Germinal center (tissue), 1 donor: ENCODE measurements around the gene CCK.

Source experiments
- DNase-seq: peaks from one replicate; pipeline ENCODE4 v3.0.0; 2012; ENCODE audit warnings: mixed read lengths, low spot score

Gene CCK

DNA sequence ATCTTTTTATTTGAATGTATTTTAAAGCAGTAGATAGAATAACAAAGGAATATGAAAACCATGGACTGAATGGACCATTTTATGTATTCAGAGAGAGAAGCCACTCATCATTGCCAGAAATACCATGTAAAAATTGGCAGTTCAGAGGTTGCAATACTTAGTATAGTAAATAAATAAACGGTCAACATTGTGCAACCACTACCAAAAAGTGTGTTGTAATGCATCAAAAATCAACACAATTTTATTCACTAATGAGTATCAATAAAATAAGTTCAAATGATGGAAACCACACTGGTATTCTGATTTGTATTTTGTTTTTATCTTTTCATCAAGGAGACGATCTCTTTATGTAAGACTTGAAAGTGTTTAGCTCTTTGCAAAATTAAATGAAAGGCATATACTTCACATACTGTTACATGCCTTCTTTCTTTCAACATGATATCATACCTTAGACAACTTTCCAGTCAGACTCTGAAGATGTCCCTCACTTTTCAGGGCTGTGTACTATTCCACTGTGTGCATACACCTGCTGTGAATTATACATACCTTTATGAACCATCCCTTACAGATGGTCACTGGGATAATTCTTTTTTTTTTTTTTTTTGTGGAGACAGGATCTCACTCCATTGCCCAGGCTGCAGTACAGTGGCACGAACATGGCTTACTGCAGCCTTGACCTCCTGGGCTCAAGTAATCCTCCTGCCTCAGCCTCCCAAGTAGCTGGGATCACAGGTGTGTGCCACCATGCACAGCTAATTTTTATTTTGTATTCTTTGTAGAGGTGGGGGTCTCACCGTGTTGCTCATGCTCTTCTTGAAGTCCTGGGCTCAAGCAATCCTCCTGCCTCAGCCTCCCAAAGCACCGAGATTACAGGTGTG lies 40.3 kb downstream of the CCK start:
- no peak for DNase-seq

DNA sequence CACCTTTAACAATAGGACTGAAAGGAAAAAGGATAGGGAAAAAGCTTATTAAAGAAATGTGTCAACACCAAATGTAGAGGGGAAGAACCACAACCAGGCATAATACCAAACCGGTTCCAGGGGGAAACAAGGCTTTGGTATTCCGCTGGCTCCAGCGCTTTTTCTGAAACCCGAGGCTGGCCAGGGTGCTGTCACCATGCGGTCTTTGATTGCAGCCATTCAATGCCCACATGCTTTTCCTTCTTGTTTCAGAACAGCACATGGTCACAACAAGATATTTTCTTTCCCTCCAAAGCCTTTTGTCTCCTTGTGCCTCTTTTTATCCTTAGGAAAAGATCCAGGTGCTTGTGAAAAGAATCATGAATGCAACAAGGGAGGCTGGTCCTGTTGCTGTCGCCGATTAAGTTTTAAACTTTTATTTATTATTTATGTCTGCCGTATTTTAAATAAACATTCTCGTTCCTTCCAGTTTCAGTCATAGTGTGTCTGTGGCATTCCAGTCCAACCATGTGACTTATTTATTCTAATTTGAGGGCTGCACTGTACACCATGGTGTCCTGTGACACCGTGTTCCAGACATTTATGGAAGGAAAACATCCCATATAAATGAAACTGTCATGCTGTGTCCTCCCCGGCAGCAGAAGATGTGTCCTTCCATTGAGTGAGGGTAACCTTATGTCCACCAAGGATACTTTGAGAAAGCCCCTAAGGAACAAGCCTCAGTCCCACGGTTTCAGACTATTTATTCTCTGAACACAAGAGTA lies 41.1 kb downstream of the CCK start:
- no peak for DNase-seq

GRCh38 chr3:42224178-42224577 lies 41.8 kb downstream of the CCK start:
- no peak for DNase-seq

GRCh38 chr3:42222942-42223693 lies 42.9 kb downstream of the CCK start:
- DNase-seq, result no peak

GRCh38 chr3:42220436-42221121 lies 45.4 kb downstream of the CCK start:
- no peak for DNase-seq

- DNase-seq, result no peak
These were observed 49.1 kb downstream of the CCK start for GRCh38 chr3:42216931-42217333.

DNA sequence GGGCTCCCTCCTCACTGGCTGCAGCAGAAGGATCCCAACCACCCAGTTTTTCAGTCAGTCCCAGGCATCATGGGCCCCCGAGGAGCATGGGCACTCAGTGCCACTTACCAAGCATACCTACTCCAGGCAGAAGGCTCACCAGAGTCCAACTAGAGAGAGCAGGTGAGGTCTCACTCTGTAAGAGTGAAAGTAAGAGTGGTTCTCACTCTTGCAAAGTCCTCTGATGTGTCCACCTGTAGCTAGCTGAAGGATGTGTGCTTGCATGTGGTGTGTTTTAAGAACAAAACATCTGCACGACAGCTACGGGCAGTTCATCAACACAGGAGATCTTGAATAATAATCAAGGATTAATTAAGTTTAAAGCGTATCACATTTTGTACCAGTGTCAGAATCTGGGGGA lies 49.7 kb downstream of the CCK start:
- DNase-seq, result no peak

DNA sequence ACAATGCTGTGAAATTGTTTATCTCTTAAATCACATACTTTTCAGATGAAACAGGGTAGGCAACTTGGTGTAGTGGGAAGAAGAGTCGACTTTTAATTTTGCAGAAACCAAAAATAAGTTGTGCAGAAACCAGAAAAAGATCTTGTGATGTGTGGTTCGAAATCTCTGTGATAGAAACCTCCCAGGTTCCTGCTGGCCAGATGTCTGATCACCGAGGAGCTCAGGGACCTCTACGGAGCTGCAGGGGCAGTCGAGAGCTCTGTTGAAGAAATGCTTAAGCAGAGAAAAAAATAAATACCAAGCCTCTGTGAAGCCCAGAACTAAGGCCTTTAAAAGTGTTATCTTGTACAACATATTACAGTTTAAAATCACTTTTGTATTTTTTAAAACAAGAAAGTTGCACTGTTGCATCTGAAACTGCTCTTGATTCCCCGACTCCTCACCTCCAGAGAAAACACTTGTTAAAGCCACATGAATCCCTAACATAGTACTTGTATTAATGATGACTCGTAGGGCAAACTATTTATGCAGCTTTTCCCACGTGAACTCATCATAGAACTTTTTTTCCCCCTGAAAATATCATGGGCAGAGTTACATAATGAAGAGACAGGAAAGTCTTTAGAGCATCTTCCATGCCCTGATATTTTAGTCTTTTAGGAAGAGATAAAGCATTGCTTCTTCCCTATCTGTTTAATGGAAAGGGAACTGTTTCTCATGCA lies 51.3 kb downstream of the CCK start:
- no peak for DNase-seq

DNA sequence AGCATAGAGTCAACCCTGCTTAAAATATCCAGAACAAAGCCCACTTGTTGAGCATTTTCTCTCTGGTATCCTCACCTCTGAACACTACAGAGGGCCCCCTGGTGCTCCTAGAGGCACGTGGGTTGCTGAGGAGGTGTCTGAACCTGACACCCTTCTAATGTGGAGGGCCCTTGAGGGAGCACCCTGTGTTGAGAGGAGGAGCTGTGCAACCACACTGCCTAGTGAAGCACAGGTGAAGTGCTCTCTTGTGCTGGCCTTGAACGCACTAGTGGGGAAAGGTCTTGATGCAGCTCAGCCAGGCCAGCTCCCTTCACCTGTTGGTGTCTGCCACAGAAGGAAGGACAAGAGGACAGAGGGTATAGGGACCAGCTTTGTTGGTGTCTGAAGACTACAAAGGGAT lies 51.9 kb downstream of the CCK start:
- no peak for DNase-seq

GRCh38 chr3:42213417-42213816 lies 52.6 kb downstream of the CCK start:
- DNase-seq, result no peak

GRCh38 chr3:42210726-42211125 lies 55.3 kb downstream of the CCK start:
- DNase-seq, result no peak

GRCh38 chr3:42209917-42210316 lies 56.1 kb downstream of the CCK start:
- DNase-seq, result no peak
